ENCODE measurements around the gene AP4E1.
"Not testable (repeated sequence)": the region's sequence is repeated elsewhere in the genome, so short reads cannot be mapped to it uniquely, and the experiment has no call there.

AP4E1 gene

DNA sequence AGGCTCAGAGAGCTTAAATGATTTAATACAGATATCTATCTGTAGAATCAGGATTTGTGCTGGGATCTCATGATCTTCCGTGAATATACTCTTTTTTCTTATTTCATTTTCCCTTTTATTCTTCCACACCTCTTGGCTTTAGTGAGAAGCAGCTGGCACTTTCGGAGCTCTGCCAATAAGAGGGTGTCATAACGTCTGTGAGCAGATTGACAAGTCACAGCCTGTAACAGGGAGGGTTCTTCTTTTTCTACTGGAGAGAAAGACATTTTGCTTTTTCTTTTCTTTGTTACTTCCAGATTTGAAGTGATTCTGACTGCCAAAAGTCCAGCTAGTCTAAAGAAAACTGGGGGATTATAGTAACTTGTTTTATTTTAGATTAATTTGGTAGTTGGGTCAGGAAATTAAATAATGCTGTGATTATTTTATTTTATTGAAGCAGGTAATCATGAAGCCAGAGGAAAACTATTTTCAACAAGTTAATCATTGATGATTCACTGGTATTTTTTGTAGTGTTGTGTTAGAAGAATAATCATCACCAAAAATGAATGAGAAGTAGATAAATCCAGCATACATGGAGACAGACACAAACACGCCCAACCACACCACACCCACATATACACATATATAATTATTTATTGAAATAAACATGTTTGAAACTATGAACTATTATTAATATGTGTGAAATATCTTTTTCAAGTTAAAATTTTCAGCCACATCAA lies 116.4 kb downstream of the AP4E1 start:
- peak; percentile 38 for DNase-seq (ENCODE audit: low spot score)

DNA sequence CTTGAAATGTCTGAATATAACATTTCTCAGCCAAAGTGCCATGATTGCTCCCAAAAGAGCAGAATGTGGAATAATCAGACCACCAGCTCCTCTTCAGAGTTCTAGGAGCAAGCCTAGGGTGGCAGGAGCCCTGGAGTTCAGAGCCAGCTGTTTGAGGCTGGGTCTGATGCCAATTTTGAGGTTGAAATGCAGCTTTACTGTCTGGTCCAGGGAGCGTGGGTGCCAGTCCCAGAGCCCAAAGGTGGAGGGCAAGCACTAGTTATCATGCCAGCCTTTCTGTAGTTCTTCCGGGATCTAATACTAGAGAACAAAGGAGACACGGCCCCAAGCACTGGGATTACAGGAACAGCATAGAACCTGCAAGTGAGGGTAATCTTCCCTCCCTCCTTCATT lies 117.0 kb downstream of the AP4E1 start:
- DNase-seq (ENCODE audit: low spot score): no peak

DNA sequence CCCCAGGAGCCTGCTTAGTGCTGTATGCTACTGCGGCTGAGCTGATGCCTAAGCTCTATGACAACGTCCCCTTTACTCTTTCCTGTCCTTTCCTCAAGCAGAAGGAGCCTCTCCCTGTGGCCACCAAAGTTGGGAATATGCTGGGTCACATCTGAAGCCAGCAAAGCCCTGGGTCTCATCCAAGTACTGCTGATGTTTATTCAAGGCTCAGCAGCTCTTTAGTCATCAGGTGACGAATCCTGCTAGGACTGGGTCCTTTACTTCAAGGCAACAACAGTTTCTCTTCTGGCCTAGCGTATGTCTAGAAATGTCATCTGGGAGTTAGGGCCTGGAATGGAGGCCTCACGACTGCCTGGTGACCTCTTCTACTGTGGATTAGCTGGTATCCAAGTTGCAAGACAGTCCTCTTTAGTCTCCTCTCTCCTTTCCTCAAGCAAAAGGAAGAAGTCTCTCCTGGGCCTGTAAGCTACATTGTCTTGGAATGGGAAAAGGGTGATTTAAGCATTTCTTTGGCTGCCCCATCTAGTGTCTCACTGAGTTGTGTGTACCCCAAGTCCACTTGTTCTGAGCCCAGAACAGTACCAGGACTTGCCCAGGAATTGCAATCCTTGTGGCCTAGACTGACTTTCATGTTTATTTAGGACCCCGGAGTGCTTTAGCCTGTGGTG lies 122.3 kb downstream of the AP4E1 start:
- DNase-seq (ENCODE audit: low spot score): no peak

DNA sequence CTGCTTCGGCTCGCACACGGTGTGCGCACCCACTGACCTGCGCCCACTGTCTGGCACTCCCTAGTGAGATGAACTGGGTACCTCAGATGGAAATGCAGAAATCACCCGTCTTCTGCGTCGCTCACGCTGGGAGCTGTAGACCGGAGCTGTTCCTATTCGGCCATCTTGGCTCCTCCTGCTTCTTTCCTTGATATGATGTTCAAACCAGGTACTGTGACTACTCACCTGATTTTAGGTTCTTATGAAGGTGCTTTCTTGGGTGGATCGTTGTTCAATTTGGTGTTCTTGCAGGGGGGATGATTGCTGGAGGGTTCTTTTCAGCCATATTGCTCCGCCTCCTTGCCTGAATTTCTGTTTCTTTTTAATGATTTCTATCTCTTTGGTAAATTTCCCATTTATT lies 129.0 kb downstream of the AP4E1 start:
- not testable (repeated sequence) for DNase-seq (ENCODE audit: low spot score)

DNA sequence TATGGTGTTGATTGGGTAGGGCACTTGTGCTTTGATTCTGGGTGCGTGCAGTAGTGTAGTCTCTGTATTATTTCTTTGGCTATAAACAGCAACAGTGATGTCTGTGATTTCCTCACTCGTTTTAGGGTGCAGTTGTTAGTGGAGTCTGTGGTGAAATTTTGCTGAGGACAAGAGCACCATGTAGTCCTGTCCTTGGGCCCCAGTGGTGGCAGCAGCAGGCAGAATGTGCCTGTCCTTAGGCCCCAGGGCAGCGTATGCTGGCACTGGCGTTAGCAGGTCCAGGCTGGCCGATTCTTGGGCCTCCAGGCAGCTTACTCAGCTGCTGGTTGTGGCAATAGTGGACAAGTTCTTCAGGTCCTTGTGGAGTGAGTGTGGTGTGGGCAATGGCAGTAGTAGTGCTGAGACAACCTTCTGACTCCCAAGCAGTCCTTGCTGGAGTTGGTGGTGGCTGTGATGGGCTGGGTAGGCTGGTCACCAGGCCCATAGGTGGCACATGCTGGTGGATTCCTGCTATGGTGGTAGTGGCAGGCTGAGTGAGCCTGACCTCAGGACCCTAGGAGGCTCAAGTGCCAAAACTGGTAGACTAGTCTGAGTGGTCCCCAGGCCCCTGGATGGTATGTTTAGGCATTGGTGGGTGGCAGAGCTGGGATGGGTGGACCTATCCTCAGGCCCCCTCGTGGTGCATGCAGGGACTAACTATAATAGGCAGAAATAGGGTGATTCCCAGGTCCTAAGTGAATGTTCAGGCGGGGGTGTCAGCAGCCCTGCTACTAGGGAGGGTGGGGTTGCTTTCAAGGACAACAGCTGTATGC lies 129.9 kb downstream of the AP4E1 start:
- DNase-seq (ENCODE audit: low spot score): no peak

DNA sequence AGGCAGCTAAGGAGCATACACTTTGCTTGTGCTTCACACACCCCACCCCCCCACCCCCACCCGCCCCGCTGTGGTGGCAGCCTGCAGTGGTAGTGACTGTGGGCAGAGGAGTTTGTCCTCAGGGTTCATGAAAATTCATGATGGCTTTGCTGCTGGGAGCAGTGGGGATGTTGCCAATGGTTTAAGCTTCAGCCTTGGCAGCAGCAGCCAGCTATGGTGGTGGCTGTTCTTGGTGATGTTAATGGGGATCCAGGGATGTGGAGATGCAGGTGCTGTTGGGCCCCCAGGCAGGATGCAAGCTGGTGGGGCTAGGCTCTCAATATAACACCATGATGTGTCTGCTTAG lies 130.5 kb downstream of the AP4E1 start:
- no peak for DNase-seq (ENCODE audit: low spot score)

DNA sequence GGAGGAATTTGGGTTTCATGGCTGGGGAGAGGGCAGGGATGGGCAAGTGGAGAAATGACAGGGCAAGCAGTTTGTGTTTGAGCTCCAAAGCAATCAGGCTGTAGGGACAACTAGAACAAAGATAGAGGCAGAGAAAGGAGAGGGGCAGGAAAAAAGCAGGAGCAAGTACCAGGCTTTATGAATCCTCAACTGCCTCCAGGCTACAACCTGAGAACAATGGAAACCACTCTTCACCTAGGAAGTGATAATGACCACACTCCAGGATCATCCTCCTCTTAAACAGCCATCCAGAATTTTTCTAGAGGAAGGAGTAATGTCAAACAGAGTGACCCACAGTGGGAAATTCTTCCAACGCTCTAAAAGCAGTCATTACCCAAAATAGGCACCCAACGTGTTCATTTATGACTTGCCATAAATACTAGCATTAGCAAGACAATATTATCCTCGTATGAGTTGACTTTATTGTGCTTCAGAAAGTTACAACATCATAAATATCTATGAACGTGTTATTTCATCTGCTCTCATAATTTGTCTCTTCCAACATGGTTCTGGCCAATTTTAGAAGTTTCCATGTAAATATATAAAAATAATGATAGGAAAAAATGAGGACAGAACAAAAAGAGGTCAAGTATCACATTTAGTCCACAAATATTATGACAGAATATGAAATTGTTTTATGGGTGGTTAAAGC lies 135.7 kb downstream of the AP4E1 start:
- DNase-seq (ENCODE audit: low spot score): no peak

DNA sequence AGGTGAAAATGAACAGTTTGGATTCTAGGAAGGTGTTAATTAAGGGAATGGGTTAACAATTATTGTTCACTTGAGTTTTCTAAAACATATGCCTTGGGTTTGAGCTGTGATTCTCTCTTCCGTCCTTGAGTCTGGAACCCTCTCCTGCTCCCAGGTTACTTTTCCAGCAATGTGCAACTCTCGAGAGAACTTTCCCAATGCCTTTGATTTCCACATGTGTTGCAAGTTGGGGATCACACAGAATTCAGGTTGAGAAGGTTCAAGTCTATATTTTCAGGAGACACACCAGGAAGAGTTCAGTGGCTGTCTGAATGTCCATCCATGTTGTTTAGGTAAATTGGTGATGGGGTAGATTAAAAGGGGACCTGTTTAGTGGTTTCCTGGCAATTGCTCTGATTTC lies 137.5 kb downstream of the AP4E1 start:
- no peak for DNase-seq (ENCODE audit: low spot score)

DNA sequence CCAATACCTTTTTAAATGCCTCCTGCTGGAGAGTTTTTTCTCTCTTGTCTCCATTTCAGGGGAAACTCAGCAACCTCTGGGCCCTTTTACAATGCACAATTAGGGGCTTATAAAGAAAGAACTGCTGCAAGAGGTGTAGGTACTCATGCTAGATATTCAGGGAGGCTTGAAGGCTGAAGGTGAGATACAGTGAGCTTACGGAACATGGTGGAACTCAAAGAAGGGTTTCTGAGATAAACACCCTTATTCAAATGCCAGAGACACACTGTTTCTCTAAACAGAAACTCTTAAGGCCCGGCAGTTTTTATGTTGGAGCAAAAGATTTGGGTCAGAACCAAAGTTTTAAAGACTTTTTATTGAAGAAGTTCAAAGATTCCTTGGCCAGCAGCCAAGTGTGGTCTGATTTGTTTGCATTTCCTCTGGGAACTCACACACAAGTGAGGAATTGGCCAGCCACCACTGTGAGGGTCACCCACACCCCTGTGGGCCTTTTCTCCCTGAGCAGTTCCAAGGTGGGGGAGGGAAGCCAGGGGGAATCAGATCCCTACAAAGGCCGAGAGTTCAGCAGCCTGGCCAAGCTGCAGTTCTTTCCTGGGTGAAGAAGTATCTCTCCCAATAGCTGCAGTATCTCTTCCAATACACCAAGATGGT lies 138.4 kb downstream of the AP4E1 start:
- DNase-seq (ENCODE audit: low spot score): peak; percentile 41

DNA sequence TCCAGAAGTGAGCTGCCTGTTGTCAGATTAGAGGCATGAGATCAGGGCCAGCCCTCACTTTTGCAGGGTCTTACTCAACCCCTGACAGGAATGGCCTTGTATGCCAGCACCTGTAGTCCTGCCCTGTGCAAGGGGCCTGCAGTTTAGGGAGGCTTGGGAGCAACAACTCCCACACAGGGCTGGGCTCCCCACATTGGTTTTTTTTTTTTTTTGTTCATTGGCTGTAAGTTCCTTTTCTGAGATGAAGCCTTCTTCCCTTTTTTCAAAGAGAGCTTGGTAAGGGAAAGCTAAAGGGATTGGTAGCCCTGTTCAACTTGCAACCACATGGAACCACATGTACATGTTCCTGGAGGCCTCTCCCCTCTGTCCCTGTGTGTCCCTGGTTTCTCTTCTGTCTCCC lies 139.8 kb downstream of the AP4E1 start:
- no peak for DNase-seq (ENCODE audit: low spot score)

DNA sequence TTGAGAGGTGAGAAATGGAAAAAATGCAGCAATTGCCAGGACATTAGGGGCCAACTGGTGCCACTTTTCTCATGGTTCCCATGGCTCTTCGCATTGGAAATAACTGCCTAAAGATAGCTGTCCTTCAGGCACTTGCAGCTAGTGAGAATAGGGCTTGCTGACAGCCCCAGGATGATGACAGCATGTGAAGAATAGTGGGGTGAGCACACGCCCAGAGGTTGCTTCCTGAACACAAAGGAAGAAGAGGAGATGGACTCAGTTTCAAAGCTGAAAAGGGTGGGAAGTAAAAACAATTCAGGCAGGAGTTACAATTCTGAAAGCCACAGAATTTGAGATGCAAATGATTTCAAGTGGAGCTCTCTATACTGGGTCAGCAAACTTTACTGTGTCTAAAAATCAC lies 140.6 kb downstream of the AP4E1 start:
- no peak for DNase-seq (ENCODE audit: low spot score)

DNA sequence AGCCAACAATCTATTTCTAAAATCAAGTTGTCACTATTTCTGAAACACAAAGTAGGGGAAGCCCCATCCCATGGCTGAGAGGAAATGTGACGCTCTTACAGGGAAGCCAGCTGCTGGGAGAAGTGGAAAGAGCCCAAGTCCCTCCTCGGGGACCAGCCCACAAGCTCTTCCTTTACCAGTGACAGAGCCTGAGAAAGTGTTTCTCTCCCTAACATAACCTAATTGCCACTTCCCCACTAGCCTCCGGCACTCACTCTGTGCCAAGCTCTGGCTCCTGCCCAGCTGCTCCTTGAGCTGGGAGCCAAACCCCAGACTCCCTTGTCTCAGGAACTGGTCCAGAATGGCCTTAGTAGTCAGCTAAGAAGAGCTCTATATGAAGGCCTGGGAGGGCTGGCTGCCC lies 143.3 kb downstream of the AP4E1 start:
- DNase-seq (ENCODE audit: low spot score): peak; percentile 65

DNA sequence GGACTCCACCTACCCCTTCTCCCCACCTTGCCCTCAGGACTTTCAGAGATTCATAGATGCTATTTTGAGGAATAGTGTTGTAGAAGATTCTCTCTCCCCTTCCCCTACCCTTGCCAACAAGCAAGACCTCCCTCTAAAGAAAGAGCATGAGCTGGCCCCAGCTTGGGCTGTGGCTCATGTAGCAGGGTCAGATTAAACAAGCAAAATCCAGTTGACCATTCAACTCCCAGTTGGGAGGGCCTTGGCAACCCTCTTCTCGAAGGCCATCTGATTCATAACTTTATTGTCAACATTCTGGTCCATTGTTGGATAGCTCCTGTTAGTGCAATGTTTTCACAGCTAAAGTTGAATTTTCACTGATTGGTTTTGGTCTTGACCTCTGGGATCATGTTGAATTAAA lies 145.1 kb downstream of the AP4E1 start:
- no peak for DNase-seq (ENCODE audit: low spot score)

DNA sequence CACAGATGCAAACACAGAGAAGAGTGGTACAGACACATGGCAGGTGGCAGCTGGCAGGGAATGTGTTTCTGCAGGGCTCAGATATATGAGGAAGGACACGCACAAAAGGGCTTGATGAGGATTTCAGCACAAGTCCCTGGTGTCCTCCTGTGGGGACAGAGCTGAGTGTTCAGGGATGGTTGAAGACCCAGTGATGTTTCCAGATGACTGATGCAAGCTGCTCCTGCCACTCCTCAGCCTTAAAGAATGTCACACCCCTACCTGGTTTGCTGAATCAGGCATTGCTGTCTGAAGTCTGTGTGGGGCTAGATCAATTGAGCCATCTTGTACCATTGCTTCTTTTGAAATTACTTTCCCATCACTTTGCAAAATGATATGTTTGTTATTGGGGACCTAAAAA lies 146.1 kb downstream of the AP4E1 start:
- no peak for DNase-seq (ENCODE audit: low spot score)
